Vagina (tissue), 2 donors: ENCODE data around the gene SAFB2. TPM values are rescaled to one million over a fixed set of nuclear protein-coding genes. Genes with fewer than 3 reads are reported as not detected.

ENCODE experiments used
- DNase-seq, 2 donors: peaks; one replicate each; pipeline ENCODE4 v3.0.0-alpha.2; 2017; ENCODE audit errors: extremely low spot score in 2 of 2
- H3K27ac ChIP-seq: fragments of 200-600 bp; sonication (generic); one replicate; pipeline ENCODE4 v1.5.1; 2019
- H3K27me3 ChIP-seq: fragments of 200-600 bp; sonication (generic); one replicate; pipeline ENCODE4 v1.5.1; 2019
- H3K36me3 ChIP-seq, 2 donors: fragments of 200-600 bp; sonication (generic); one replicate each; pipeline ENCODE4 v1.5.1; 2017 to 2019
- H3K4me1 ChIP-seq: fragments of 200-600 bp; sonication (generic); one replicate; pipeline ENCODE4 v1.5.1; 2019
- H3K4me3 ChIP-seq, 2 donors: fragments of 200-600 bp; sonication (generic); 1 replicate in 1 of 2; 2 replicates in 1 of 2; pipeline ENCODE4 v1.5.1; 2016 to 2019
- H3K9me3 ChIP-seq: fragments of 200-600 bp; sonication (generic); one replicate; pipeline ENCODE4 v1.5.1; 2019
- POLR2A ChIP-seq, 2 donors: fragments of 450-650 bp; IDR thresholded peaks; one replicate each; pipeline ENCODE4 v1.6.1; 2017; ENCODE audit warnings: antibody characterized with exemption in 2 of 2, mild to moderate bottlenecking in 2 of 2, moderate library complexity in 2 of 2
- POLR2AphosphoS5 ChIP-seq, 2 donors: sonication (generic); formaldehyde crosslinking; IDR thresholded peaks; one replicate each; pipeline ENCODE4 v1.9.0; 2017; ENCODE audit warnings: antibody characterized with exemption in 2 of 2, mild to moderate bottlenecking in 2 of 2, low read depth in 1 of 2; ENCODE audit not compliant: insufficient read depth in 1 of 2
- intact Hi-C: fragments of 100-400 bp; cut with DNase I; formaldehyde crosslinking; loops from one replicate; pipeline ENCODE4 v1.15.1; 2023
- total RNA-seq: library from RNA; depleted of rRNA; stranded (reverse); fragments of >200 nt; gene quantifications from one replicate; pipeline ENCODE4 v1.2.3, GENCODE V29; 2016
- TF ChIP-seq, protein P1 (sequence below), 3 experiments: fragments of 450-650 bp in 2 of 3; fragments of 200-600 bp in 1 of 3; sonication (generic) in 1 of 3; IDR thresholded peaks; one replicate each; pipeline ENCODE4 v1.5.1; 2017 to 2019; ENCODE audit warnings: antibody characterized with exemption in 3 of 3, mild to moderate bottlenecking in 2 of 3, moderate library complexity in 2 of 3

SAFB2 gene
- total RNA-seq, 1 donor from 2014 or later: 85.4 TPM

DNA sequence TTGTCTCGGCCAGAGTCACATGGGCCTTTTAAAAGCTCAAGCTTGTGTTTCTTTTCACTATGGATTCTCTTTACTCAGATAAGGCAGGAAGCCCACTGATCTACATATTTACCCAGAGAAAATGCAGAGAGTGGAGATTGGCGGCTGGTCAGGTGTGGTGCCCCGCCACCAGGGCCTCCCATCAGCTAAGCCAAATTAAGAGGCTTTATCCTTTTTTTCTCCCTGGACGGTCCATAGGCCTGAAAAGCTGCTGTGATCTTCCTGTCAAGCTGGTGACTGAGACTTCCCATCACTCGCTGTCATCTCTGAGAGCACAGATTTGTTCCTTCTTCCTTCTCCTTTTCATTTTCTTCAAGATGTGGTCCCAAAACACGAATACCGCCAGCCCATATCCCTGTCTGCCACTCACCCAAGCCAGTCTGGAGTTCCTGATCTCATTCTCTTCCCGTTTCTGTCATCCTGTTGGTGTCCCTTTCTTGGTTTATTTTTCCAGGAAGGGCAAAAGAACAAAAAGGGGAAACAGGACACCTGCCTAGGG lies 2.2 kb upstream of the SAFB2 start:
- H3K4me1 ChIP-seq: peaks cover 77% of the 10 kb centered on the region
- no peaks in the 10 kb centered on the region for H3K9me3 ChIP-seq
- peak overlapping the region; percentile 93 for H3K27ac ChIP-seq
- H3K4me3 ChIP-seq: peak overlapping the region; percentile 96
- H3K27me3 ChIP-seq: no peaks in the 10 kb centered on the region
- intact Hi-C loops: loop anchor here (5.0 kb wide), 1 partner anchor 62 kb away; no protein-coding TSS in a partner anchor
- no peak for TF ChIP-seq POLR2A (IDR thresholded peaks at IDR 0.05)
- TF ChIP-seq, protein P1, sequence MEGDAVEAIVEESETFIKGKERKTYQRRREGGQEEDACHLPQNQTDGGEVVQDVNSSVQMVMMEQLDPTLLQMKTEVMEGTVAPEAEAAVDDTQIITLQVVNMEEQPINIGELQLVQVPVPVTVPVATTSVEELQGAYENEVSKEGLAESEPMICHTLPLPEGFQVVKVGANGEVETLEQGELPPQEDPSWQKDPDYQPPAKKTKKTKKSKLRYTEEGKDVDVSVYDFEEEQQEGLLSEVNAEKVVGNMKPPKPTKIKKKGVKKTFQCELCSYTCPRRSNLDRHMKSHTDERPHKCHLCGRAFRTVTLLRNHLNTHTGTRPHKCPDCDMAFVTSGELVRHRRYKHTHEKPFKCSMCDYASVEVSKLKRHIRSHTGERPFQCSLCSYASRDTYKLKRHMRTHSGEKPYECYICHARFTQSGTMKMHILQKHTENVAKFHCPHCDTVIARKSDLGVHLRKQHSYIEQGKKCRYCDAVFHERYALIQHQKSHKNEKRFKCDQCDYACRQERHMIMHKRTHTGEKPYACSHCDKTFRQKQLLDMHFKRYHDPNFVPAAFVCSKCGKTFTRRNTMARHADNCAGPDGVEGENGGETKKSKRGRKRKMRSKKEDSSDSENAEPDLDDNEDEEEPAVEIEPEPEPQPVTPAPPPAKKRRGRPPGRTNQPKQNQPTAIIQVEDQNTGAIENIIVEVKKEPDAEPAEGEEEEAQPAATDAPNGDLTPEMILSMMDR (IDR thresholded peaks at IDR 0.05): no peak
- no peak for TF ChIP-seq POLR2AphosphoS5 (IDR thresholded peaks at IDR 0.05; ENCODE audit: insufficient read depth in 1 of 2, low read depth in 1 of 2)
- DNase-seq: no peak
- peaks cover 0 to 41% of the 10 kb centered on the region in 2 donors for H3K36me3 ChIP-seq

GRCh38 chr19:5624018-5624663 lies 1.6 kb upstream of the SAFB2 start:
- peaks cover 0 to 40% of the 10 kb centered on the region in 2 donors for H3K36me3 ChIP-seq
- H3K27me3 ChIP-seq: no peaks in the 10 kb centered on the region
- peak overlapping the region; percentile 93 for H3K27ac ChIP-seq
- peaks cover 79% of the 10 kb centered on the region for H3K4me1 ChIP-seq
- TF ChIP-seq POLR2AphosphoS5 (IDR thresholded peaks at IDR 0.05; ENCODE audit: insufficient read depth in 1 of 2, low read depth in 1 of 2) (no peak), POLR2A (IDR thresholded peaks at IDR 0.05) (no peak)
- TF ChIP-seq, protein P1 (IDR thresholded peaks at IDR 0.05): no peak
- intact Hi-C loops: loop anchor here (5.0 kb wide), 1 partner anchor 63 kb away; no protein-coding TSS in a partner anchor
- no peak for DNase-seq
- peak overlapping the region; percentile 96 for H3K4me3 ChIP-seq
- no peaks in the 10 kb centered on the region for H3K9me3 ChIP-seq

DNA sequence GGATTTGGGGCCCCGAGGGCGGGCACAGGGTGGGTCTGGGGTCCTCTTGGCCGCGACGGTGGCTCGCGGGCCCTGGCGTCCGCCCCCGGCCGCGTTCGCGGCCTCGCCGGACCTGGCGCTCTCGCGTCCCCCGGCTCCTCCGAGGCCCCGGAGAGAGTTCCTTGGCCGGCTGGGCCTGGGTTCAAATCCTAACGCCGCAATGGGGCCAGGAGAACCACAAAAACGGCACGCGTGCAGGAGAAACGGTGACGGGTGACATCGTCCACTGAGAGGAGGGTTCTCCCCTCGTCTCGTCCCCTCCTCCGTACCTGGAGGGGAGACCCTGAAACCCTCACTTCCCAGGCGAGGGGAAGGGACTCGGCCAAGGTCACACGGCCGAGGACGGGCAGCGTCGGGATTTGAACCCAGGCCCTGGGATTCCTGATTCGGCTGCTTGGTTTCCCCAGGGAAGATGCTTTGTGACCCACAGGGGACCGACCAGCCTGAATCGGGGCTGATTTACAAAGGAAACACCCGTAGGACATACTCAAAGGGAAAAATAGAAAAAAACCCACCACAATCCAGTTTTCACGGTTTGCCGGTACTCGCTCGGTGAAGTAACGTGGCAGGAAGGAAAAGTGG lies 931 bp upstream of the SAFB2 start:
- H3K9me3 ChIP-seq: no peaks in the 10 kb centered on the region
- H3K4me3 ChIP-seq: peak overlapping the region; percentile 96
- no peak for DNase-seq
- intact Hi-C loops: loop anchor here (5.0 kb wide), 1 partner anchor 64 kb away; no protein-coding TSS in a partner anchor
- no peaks in the 10 kb centered on the region for H3K27me3 ChIP-seq
- TF ChIP-seq POLR2AphosphoS5 (IDR thresholded peaks at IDR 0.05; ENCODE audit: insufficient read depth in 1 of 2, low read depth in 1 of 2): no peak
- TF ChIP-seq, protein P1 (IDR thresholded peaks at IDR 0.05): no peak
- TF ChIP-seq POLR2A (IDR thresholded peaks at IDR 0.05): no peak
- H3K4me1 ChIP-seq: peaks cover 79% of the 10 kb centered on the region
- H3K27ac ChIP-seq: peak overlapping the region; percentile 93
- H3K36me3 ChIP-seq: peaks cover 0 to 37% of the 10 kb centered on the region in 2 donors

DNA sequence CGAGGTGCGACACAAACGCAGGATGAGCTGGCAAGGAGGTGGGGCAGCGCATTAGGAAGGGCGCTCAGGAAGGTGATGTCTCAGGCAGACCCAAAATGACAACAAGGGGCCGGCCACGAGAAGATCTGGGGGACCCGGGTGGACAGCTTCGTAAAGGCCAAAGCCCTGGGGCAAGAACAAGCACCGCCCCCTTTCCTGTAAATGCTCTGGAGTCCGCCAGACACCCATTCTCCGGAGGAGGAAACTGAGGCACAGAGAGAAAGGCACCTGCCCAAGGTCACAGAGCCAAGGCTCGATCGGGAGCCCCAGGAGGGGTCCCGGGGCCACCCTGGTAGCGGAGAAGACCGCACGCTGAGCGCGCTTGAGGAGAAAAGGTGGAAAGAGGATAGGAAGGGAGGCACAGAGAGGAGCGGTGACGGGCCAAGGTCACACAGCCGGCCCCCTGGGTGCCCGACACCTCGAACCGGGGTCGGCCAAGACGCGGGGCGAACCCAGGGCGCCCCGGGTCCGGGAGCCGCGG lies 571 bp downstream of the SAFB2 start:
- Histone ChIP-seq H3K36me3 (peaks cover 0 to 34% of the 10 kb centered on the region in 2 donors), H3K27ac (peak overlapping the region; percentile 94), H3K9me3 (no peaks in the 10 kb centered on the region), H3K4me1 (peaks cover 79% of the 10 kb centered on the region), H3K27me3 (no peaks in the 10 kb centered on the region), H3K4me3 (peak overlapping the region; percentile 96)
- TF ChIP-seq, protein P1 (IDR thresholded peaks at IDR 0.05): no peak
- TF ChIP-seq POLR2AphosphoS5 (IDR thresholded peaks at IDR 0.05; ENCODE audit: insufficient read depth in 1 of 2, low read depth in 1 of 2) (no peak), POLR2A (IDR thresholded peaks at IDR 0.05) (no peak)
- intact Hi-C loops: loop anchor here (5.0 kb wide), 1 partner anchor 65 kb away; no protein-coding TSS in a partner anchor
- no peak for DNase-seq
